ENCODE data around the gene UGT1A4. TPM values are rescaled to one million over a fixed set of nuclear protein-coding genes. Genes with fewer than 3 reads are reported as not detected.

The UGT1A4 gene
- total and polyA plus RNA-seq, 2 of the 8 experiments (the other 6 are each of a cell fraction or from before 2014, with no cell fraction given), result not detected

DNA sequence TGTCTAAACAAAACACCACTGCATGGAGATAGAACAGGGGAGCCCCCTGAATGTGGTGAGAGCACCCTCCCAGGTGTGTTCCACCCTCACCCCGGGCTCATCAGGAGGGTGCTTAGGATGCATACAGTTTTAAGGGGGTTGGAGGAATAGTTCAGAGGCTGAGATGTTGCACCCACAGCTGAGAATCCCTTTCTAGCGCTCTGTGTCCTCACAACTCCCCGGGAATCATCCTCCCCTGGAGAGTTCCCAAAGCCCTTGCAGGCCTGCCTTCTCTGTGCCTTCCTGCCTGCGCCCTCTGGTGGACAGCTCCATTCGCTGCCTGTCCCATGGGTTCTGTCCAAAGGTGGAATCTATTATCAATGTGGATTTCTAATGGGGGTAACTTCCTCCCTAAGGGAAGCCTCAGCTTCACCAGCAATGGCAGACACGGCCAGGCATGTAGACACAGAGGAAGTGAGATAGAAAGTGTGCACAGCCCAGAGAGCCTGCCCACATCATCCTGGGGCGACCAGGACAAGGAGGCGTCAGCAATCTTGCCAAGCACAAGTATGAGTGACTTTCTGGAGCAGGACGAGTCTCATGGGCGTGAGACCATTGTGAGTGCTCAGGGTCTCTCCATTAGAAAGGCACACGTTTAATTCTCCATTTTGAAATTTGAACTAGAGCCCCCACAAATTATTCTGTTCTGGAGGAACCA is 7.1 kb upstream of the UGT1A4 start (continued):
- TF ChIP-seq, protein P1, sequence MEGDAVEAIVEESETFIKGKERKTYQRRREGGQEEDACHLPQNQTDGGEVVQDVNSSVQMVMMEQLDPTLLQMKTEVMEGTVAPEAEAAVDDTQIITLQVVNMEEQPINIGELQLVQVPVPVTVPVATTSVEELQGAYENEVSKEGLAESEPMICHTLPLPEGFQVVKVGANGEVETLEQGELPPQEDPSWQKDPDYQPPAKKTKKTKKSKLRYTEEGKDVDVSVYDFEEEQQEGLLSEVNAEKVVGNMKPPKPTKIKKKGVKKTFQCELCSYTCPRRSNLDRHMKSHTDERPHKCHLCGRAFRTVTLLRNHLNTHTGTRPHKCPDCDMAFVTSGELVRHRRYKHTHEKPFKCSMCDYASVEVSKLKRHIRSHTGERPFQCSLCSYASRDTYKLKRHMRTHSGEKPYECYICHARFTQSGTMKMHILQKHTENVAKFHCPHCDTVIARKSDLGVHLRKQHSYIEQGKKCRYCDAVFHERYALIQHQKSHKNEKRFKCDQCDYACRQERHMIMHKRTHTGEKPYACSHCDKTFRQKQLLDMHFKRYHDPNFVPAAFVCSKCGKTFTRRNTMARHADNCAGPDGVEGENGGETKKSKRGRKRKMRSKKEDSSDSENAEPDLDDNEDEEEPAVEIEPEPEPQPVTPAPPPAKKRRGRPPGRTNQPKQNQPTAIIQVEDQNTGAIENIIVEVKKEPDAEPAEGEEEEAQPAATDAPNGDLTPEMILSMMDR (IDR thresholded peaks at IDR 0.05; ENCODE audit: control extremely low read depth in 1 of 3, insufficient read depth in 1 of 3, low read depth in 1 of 3, low read length in 3 of 3), result peak; percentile 83 to 91 (median 90)
